ENCODE measurements around the gene TRIM26. TPM values are rescaled to one million over a fixed set of nuclear protein-coding genes. Genes with fewer than 3 reads are reported as not detected.

TRIM26 gene
- total and polyA plus RNA-seq, 2 of the 8 experiments (the other 6 are each of a cell fraction or from before 2014, with no cell fraction given), result 21.5 to 32.3 TPM

- Histone ChIP-seq H3K27ac (ENCODE audit: low read depth, low read length) (no peak within 1 kb of the TSS), H3K79me1 (ENCODE audit: low read depth, low read length) (no peaks in the 10 kb centered on the region), H3K4me1 (replicated peaks in 1 of 4; ENCODE audit: control insufficient read depth in 3 of 4, insufficient read depth in 4 of 4, low read length in 3 of 4) (peaks cover 0 to 4% (median 2%) of the 10 kb centered on the region in 4 experiments; a peak in 1 of 7 replicates), H4K91ac (replicated peaks; ENCODE audit: insufficient read length, low read length) (no peak within 1 kb of the TSS), H3K4ac (replicated peaks; ENCODE audit: insufficient read length, low read depth, low read length) (no peak within 1 kb of the TSS), H4K20me1 (replicated peaks in 1 of 2; ENCODE audit: control insufficient read depth in 1 of 2, insufficient read depth in 2 of 2, low read length in 2 of 2) (no peaks in the 10 kb centered on the region), H3K4me2 (ENCODE audit: insufficient read depth in 1 of 2, low read depth in 2 of 2, low read length in 2 of 2) (peak within 1 kb of the TSS; percentile 9 to 17; a peak in 1 of 4 replicates), H3K56ac (replicated peaks; ENCODE audit: insufficient read length, low read depth, low read length) (no peak within 1 kb of the TSS), H3K18ac (ENCODE audit: extremely low read depth, low read length) (peak within 1 kb of the TSS; percentile 48; the same call in 1 of the 2 replicates), H4K5ac (ENCODE audit: insufficient read length, low read depth, low read length) (no peak within 1 kb of the TSS), H2BK15ac (ENCODE audit: low read length) (no peak within 1 kb of the TSS), H2BK20ac (ENCODE audit: low read length) (no peak within 1 kb of the TSS), H3K23ac (ENCODE audit: insufficient read length) (no peak within 1 kb of the TSS), H2AFZ (ENCODE audit: low read length) (peak within 1 kb of the TSS; percentile 90), H3K14ac (ENCODE audit: insufficient read length) (no peak within 1 kb of the TSS), H3K9me3 (ENCODE audit: insufficient read depth in 2 of 2, low read depth in 1 of 2, low read length in 1 of 2) (no peaks in the 10 kb centered on the region), H3K27me3 (replicated peaks in 1 of 4; ENCODE audit: control insufficient read depth in 3 of 4, extremely low read depth in 1 of 4, insufficient read depth in 3 of 4, low read length in 3 of 4) (peaks cover 0 to 5% (median 2%) of the 10 kb centered on the region in 4 experiments; a peak in 3 of 7 replicates), H2BK120ac (replicated peaks; ENCODE audit: low read depth, low read length) (no peak within 1 kb of the TSS), H2AK5ac (ENCODE audit: low read depth, low read length) (no peak within 1 kb of the TSS), H3K23me2 (ENCODE audit: low read depth, low read length) (no peaks in the 10 kb centered on the region), H3K4me3 (ENCODE audit: extremely low read depth in 1 of 4, insufficient read depth in 2 of 4, low read depth in 3 of 4, low read length in 4 of 4) (no peak within 1 kb of the TSS), H3K36me3 (ENCODE audit: control insufficient read depth in 2 of 4, insufficient read depth in 4 of 4, low read length in 3 of 4) (no peaks in the 10 kb centered on the region), H3K9ac (replicated peaks in 1 of 4; ENCODE audit: extremely low read depth in 1 of 4, low read depth in 3 of 4, low read length in 3 of 4) (no peak within 1 kb of the TSS), H4K8ac (ENCODE audit: extremely low read depth, insufficient read depth, low read length) (peak within 1 kb of the TSS; percentile 41; the same call in 1 of the 2 replicates), H2BK5ac (ENCODE audit: low read depth, low read length) (no peak within 1 kb of the TSS), H3K79me2 (ENCODE audit: control insufficient read depth in 1 of 2, insufficient read depth in 2 of 2, low read length in 2 of 2) (no peaks in the 10 kb centered on the region), H2BK12ac (ENCODE audit: low read depth, low read length) (0 out of 2 replicates have a peak within 1 kb of the TSS, but pooled peaks have one; percentile 17)
- FAIRE-seq, result no peak
- no peak for TF ChIP-seq POU5F1 (IDR thresholded peaks at IDR 0.05; ENCODE audit: low read depth, low read length)
- TF ChIP-seq BCL11A (IDR thresholded peaks at IDR 0.05; ENCODE audit: low read depth in 2 of 2, low read length in 2 of 2), result no peak
- TF ChIP-seq USF2 (IDR thresholded peaks at IDR 0.05; ENCODE audit: low read length), result no peak
- TF ChIP-seq POLR2AphosphoS5 (IDR thresholded peaks at IDR 0.05; ENCODE audit: low read depth, low read length), result no peak
- TF ChIP-seq TEAD4 (IDR thresholded peaks at IDR 0.05; ENCODE audit: low read depth, low read length), result peak; percentile 17; the same call in 1 of the 2 replicates
- TF ChIP-seq ATF2 (IDR thresholded peaks at IDR 0.05; ENCODE audit: low read length), result no peak
- ChIA-PET CTCF (ENCODE audit: partially characterized antibody) (interaction anchor here (0.6 to 1.5 kb wide), 5 partner anchors 15 to 61 kb away, joined by 3 to 13 read pairs (median 3); no protein-coding TSS in a partner anchor), POLR2A (ENCODE audit: partially characterized antibody) (interaction anchor here (0.8 kb wide), 1 partner anchor 102 kb away, joined by 3 read pairs; the partner anchor contains the start of gene POLR1H)
- DNase-seq (ENCODE audit: low read depth in 1 of 2, low spot score in 2 of 2), result no peak
- WGBS, 2 experiments (ENCODE audit: extremely low coverage in 1 of 2, insufficient coverage in 1 of 2, insufficient read length in 1 of 2, insufficient replicate concordance in 2 of 2, low coverage in 1 of 2, low lambda C conversion rate in 2 of 2, missing lambda C conversion rate in 1 of 2), result 85% methylated on average over 24 of the region's 31 CpGs; no CpG with 5 or more reads in 1 of the 2 experiments
Measured at GRCh38 chr6:30163090-30163917, 49.9 kb downstream of the TRIM26 start, which contains the start of gene TRIM15. Gene TRIM15, plus strand, starts transcription at chr6:30163546. Its CDS starts 139 bp downstream, at chr6:30163685.
